ENCODE results near the gene DNAJB6. TPM values are rescaled to one million over a fixed set of nuclear protein-coding genes. Genes with fewer than 3 reads are reported as not detected.

Gene DNAJB6
- total RNA-seq, 1 experiment from 2014 or later, result 201 TPM

DNA sequence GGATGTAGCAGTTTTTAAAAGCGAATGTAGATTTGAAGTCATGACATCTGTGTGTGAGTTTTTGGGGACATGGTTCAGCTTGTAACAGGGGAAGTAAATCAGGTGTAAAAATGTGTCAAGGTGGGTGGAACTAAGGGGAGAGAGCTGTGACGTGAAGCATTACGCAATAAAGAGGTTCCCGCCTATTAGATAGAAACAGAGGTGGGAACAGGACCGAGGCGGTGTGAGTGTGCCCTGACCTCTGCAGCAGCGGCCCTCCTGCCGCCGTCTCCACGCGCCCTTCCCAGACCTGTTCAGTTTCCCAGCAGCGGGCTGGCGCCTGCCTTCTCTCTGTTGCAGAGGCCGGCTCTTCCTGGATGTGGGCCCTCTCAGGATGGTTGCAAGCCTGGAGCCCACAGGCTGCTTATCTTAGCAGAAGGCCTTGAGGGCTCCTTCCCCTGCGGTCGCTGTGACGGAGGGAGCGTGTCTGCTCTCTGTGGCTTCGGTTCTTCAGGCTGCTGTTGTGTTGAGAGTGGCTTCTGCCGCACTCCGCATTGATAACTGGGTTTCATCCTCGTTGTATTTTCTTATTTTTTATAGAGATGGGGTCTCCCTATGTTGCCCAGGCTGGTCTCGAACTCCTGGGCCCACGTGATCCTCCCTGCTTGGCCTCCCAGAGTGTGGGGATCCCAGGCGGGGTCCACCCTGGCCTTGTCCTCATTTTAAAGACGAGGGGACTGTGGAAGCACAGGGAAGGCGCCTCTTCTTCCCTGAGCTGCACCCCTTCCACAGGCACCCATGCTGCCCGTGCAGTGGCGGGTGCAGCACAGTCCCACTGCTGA is 65.0 kb downstream of the DNAJB6 start:
- no peaks in the 10 kb centered on the region for H3K9me3 ChIP-seq (ENCODE audit: control insufficient read depth, insufficient read depth, low read depth, low read length)
- no peak for DNase-seq (ENCODE audit: low read depth, low spot score)
- no peaks in the 10 kb centered on the region for H3K27me3 ChIP-seq (ENCODE audit: control insufficient read depth, insufficient read depth, low read length)
- ATAC-seq, result no peak
- peaks cover 24% of the 10 kb centered on the region for H3K4me1 ChIP-seq (ENCODE audit: control insufficient read depth, insufficient read depth, low read length)
- intact Hi-C loops (cut with micrococcal nuclease; ENCODE audit: unreplicated experiment), result no loop called here
- no peak overlapping the region for H3K4me3 ChIP-seq (ENCODE audit: low read depth in 2 of 2, low read length in 2 of 2)
- TF ChIP-seq, protein P1, sequence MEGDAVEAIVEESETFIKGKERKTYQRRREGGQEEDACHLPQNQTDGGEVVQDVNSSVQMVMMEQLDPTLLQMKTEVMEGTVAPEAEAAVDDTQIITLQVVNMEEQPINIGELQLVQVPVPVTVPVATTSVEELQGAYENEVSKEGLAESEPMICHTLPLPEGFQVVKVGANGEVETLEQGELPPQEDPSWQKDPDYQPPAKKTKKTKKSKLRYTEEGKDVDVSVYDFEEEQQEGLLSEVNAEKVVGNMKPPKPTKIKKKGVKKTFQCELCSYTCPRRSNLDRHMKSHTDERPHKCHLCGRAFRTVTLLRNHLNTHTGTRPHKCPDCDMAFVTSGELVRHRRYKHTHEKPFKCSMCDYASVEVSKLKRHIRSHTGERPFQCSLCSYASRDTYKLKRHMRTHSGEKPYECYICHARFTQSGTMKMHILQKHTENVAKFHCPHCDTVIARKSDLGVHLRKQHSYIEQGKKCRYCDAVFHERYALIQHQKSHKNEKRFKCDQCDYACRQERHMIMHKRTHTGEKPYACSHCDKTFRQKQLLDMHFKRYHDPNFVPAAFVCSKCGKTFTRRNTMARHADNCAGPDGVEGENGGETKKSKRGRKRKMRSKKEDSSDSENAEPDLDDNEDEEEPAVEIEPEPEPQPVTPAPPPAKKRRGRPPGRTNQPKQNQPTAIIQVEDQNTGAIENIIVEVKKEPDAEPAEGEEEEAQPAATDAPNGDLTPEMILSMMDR (IDR thresholded peaks at IDR 0.05), result no peak
- no peak for TF ChIP-seq TCF7L2 (IDR thresholded peaks at IDR 0.05; ENCODE audit: low read depth, low read length)
- TF ChIP-seq SIN3A (IDR thresholded peaks at IDR 0.05; ENCODE audit: borderline replicate concordance, insufficient read depth, low read depth, low read length), result no peak
- TF ChIP-seq, protein P2, sequence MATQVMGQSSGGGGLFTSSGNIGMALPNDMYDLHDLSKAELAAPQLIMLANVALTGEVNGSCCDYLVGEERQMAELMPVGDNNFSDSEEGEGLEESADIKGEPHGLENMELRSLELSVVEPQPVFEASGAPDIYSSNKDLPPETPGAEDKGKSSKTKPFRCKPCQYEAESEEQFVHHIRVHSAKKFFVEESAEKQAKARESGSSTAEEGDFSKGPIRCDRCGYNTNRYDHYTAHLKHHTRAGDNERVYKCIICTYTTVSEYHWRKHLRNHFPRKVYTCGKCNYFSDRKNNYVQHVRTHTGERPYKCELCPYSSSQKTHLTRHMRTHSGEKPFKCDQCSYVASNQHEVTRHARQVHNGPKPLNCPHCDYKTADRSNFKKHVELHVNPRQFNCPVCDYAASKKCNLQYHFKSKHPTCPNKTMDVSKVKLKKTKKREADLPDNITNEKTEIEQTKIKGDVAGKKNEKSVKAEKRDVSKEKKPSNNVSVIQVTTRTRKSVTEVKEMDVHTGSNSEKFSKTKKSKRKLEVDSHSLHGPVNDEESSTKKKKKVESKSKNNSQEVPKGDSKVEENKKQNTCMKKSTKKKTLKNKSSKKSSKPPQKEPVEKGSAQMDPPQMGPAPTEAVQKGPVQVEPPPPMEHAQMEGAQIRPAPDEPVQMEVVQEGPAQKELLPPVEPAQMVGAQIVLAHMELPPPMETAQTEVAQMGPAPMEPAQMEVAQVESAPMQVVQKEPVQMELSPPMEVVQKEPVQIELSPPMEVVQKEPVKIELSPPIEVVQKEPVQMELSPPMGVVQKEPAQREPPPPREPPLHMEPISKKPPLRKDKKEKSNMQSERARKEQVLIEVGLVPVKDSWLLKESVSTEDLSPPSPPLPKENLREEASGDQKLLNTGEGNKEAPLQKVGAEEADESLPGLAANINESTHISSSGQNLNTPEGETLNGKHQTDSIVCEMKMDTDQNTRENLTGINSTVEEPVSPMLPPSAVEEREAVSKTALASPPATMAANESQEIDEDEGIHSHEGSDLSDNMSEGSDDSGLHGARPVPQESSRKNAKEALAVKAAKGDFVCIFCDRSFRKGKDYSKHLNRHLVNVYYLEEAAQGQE (IDR thresholded peaks at IDR 0.05; ENCODE audit: insufficient read depth in 1 of 2, low read depth in 2 of 2, low read length in 1 of 2), result no peak
- TF ChIP-seq POLR2AphosphoS5 (IDR thresholded peaks at IDR 0.05; ENCODE audit: low read depth, low read length), result no peak
- POLR2A ChIA-PET, result no interaction called here
- BruUV-seq (replicated peaks), result no TSS peak
- CTCF ChIA-PET, result no interaction called here
- H3K36me3 ChIP-seq (ENCODE audit: control insufficient read depth, insufficient read depth, low read length), result peaks cover 5% of the 10 kb centered on the region; the same call in 1 of the 2 replicates
- in situ Hi-C loops (cut with HindIII; ENCODE audit: low pct_unique_long_range_greater_than_20kb, low sequenced_read_pairs), result no loop called here
- H3K27ac ChIP-seq (ENCODE audit: low read length), result no peak overlapping the region

DNA sequence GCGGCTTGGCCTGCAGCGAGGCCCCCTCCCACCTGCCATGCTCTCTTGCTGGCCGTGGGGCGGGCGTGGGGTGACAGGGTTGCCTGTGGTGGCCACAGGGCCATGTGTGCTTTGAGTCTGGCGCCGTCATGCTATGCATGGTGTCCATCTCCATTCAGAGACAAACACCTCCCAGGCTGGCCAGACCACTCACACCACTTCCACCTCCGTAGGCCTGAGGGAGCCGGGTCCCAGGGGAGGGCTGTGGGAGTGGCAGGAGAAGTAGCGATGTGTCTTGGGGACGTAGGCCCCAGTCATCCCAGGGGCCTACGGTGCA is 65.5 kb downstream of the DNAJB6 start:
- ATAC-seq, result no peak
- H3K4me1 ChIP-seq (ENCODE audit: control insufficient read depth, insufficient read depth, low read length), result peaks cover 19% of the 10 kb centered on the region
- H3K4me3 ChIP-seq (ENCODE audit: low read depth in 2 of 2, low read length in 2 of 2), result no peak overlapping the region
- H3K9me3 ChIP-seq (ENCODE audit: control insufficient read depth, insufficient read depth, low read depth, low read length), result no peaks in the 10 kb centered on the region
- H3K27me3 ChIP-seq (ENCODE audit: control insufficient read depth, insufficient read depth, low read length), result no peaks in the 10 kb centered on the region
- intact Hi-C loops (cut with micrococcal nuclease; ENCODE audit: unreplicated experiment) (no loop called here), in situ Hi-C loops (cut with HindIII; ENCODE audit: low pct_unique_long_range_greater_than_20kb, low sequenced_read_pairs) (no loop called here)
- H3K27ac ChIP-seq (ENCODE audit: low read length), result no peak overlapping the region
- BruUV-seq (replicated peaks), result no TSS peak
- ChIA-PET POLR2A (no interaction called here), CTCF (no interaction called here)
- TF ChIP-seq TCF7L2 (IDR thresholded peaks at IDR 0.05; ENCODE audit: low read depth, low read length) (no peak), SIN3A (IDR thresholded peaks at IDR 0.05; ENCODE audit: borderline replicate concordance, insufficient read depth, low read depth, low read length) (no peak), POLR2AphosphoS5 (IDR thresholded peaks at IDR 0.05; ENCODE audit: low read depth, low read length) (no peak)
- TF ChIP-seq, protein P2 (IDR thresholded peaks at IDR 0.05; ENCODE audit: insufficient read depth in 1 of 2, low read depth in 2 of 2, low read length in 1 of 2), result no peak
- TF ChIP-seq, protein P1 (IDR thresholded peaks at IDR 0.05), result no peak
- no peak for DNase-seq (ENCODE audit: low read depth, low spot score)
- peaks cover 5% of the 10 kb centered on the region; the same call in 1 of the 2 replicates for H3K36me3 ChIP-seq (ENCODE audit: control insufficient read depth, insufficient read depth, low read length)
